Measurements from ENCODE around the gene ETFA. TPM values are rescaled to one million over a fixed set of nuclear protein-coding genes. Genes with fewer than 3 reads are reported as not detected.

The ETFA gene
- total RNA-seq, 1 donor from 2014 or later = 81.2 TPM

DNA sequence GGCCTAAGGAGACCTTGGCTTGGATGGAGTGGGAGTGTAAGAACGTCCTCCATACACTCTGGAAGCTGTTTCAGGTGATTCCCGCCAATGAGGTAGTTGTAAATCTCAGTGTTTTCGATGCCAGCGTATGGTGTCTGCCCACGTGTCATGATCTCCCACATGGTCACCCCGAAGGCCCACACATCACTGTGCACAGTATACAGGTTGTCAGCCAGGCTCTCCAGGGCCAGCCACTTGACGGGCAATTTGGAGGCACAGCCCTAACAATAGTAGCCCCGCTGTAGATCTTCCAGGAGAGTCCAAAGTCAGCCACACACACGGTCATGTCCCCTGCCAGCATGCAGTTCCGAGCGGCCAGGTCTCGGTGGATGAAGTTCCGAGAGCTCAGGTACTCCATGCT, 51.9 kb downstream of the ETFA start:
- Histone ChIP-seq H3K4me3 (no peak overlapping the region), H3K27ac (no peak overlapping the region), H3K9me3 (peaks cover 17% of the 10 kb centered on the region), H3K27me3 (ENCODE audit: low read depth) (no peaks in the 10 kb centered on the region), H3K36me3 (peaks cover 42% of the 10 kb centered on the region), H3K4me1 (no peaks in the 10 kb centered on the region)
- ATAC-seq (peak in 1 of 2 donors; percentile 52), DNase-seq (no peak)
- intact Hi-C loops (cut with DNase I) = no loop called here
- TF ChIP-seq, protein P1, sequence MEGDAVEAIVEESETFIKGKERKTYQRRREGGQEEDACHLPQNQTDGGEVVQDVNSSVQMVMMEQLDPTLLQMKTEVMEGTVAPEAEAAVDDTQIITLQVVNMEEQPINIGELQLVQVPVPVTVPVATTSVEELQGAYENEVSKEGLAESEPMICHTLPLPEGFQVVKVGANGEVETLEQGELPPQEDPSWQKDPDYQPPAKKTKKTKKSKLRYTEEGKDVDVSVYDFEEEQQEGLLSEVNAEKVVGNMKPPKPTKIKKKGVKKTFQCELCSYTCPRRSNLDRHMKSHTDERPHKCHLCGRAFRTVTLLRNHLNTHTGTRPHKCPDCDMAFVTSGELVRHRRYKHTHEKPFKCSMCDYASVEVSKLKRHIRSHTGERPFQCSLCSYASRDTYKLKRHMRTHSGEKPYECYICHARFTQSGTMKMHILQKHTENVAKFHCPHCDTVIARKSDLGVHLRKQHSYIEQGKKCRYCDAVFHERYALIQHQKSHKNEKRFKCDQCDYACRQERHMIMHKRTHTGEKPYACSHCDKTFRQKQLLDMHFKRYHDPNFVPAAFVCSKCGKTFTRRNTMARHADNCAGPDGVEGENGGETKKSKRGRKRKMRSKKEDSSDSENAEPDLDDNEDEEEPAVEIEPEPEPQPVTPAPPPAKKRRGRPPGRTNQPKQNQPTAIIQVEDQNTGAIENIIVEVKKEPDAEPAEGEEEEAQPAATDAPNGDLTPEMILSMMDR (IDR thresholded peaks at IDR 0.05) = no peak

- Histone ChIP-seq H3K36me3 (peaks cover 39% of the 10 kb centered on the region), H3K9me3 (peaks cover 15% of the 10 kb centered on the region), H3K27me3 (ENCODE audit: low read depth) (no peaks in the 10 kb centered on the region), H3K27ac (no peak overlapping the region), H3K4me3 (no peak overlapping the region), H3K4me1 (no peaks in the 10 kb centered on the region)
- no peak for ATAC-seq
- no peak for DNase-seq
- TF ChIP-seq, protein P1 (IDR thresholded peaks at IDR 0.05) = no peak
- intact Hi-C loops (cut with DNase I) = no loop called here
These were observed 52.8 kb downstream of the ETFA start for GRCh38 chr15:76258460-76258859.

GRCh38 chr15:76253691-76254473, 57.4 kb downstream of the ETFA start:
- ATAC-seq (no peak), DNase-seq (no peak)
- Histone ChIP-seq H3K9me3 (peaks cover 7% of the 10 kb centered on the region), H3K36me3 (peaks cover 2% of the 10 kb centered on the region), H3K4me1 (no peaks in the 10 kb centered on the region), H3K27me3 (ENCODE audit: low read depth) (no peaks in the 10 kb centered on the region), H3K27ac (no peak overlapping the region), H3K4me3 (no peak overlapping the region)
- TF ChIP-seq, protein P1 (IDR thresholded peaks at IDR 0.05) = no peak
- intact Hi-C loops (cut with DNase I) = no loop called here

- ATAC-seq (no peak), DNase-seq (no peak)
- H3K4me1 ChIP-seq = no peaks in the 10 kb centered on the region
- TF ChIP-seq, protein P1 (IDR thresholded peaks at IDR 0.05) = no peak
- H3K27ac ChIP-seq = no peak overlapping the region
- H3K9me3 ChIP-seq = peaks cover 7% of the 10 kb centered on the region
- intact Hi-C loops (cut with DNase I) = no loop called here
- H3K27me3 ChIP-seq (ENCODE audit: low read depth) = no peaks in the 10 kb centered on the region
- H3K4me3 ChIP-seq = no peak overlapping the region
- no peaks in the 10 kb centered on the region for H3K36me3 ChIP-seq
These were observed 59.0 kb downstream of the ETFA start for GRCh38 chr15:76252249-76252648.

- Histone ChIP-seq H3K36me3 (no peaks in the 10 kb centered on the region), H3K9me3 (peaks cover 7% of the 10 kb centered on the region), H3K27ac (no peak overlapping the region), H3K4me3 (no peak overlapping the region), H3K4me1 (no peaks in the 10 kb centered on the region), H3K27me3 (ENCODE audit: low read depth) (no peaks in the 10 kb centered on the region)
- ATAC-seq (no peak), DNase-seq (no peak)
- TF ChIP-seq, protein P1 (IDR thresholded peaks at IDR 0.05) = no peak
- intact Hi-C loops (cut with DNase I) = no loop called here
These were observed 59.6 kb downstream of the ETFA start for GRCh38 chr15:76251717-76252116.

Data from lower lobe of right lung (tissue), 2 donors.